ENCODE data around the gene TCF25. TPM values are rescaled to one million over a fixed set of nuclear protein-coding genes. Genes with fewer than 3 reads are reported as not detected.

The TCF25 gene
- total RNA-seq, 1 experiment from 2014 or later, result 76.6 TPM

- in situ Hi-C loops (cut with HindIII; ENCODE audit: low pct_unique_long_range_greater_than_20kb, low sequenced_read_pairs), result no loop called here
- DNase-seq (ENCODE audit: low read depth, low spot score), result no peak
These were observed 20.5 kb downstream of the TCF25 start for GRCh38 chr16:89893642-89894548.

- in situ Hi-C loops (cut with HindIII; ENCODE audit: low pct_unique_long_range_greater_than_20kb, low sequenced_read_pairs), result no loop called here
- DNase-seq (ENCODE audit: low read depth, low spot score), result no peak
These were observed 22.3 kb downstream of the TCF25 start for GRCh38 chr16:89895482-89896250.

GRCh38 chr16:89897204-89897603 is 23.8 kb downstream of the TCF25 start:
- in situ Hi-C loops (cut with HindIII; ENCODE audit: low pct_unique_long_range_greater_than_20kb, low sequenced_read_pairs), result no loop called here
- DNase-seq (ENCODE audit: low read depth, low spot score), result no peak

- in situ Hi-C loops (cut with HindIII; ENCODE audit: low pct_unique_long_range_greater_than_20kb, low sequenced_read_pairs), result no loop called here
- no peak for DNase-seq (ENCODE audit: low read depth, low spot score)
These were observed 25.0 kb downstream of the TCF25 start for GRCh38 chr16:89898201-89898967.

- DNase-seq (ENCODE audit: low read depth, low spot score), result no peak
- in situ Hi-C loops (cut with HindIII; ENCODE audit: low pct_unique_long_range_greater_than_20kb, low sequenced_read_pairs), result no loop called here
These were observed 26.6 kb downstream of the TCF25 start for GRCh38 chr16:89899879-89900481.

GRCh38 chr16:89900885-89901284 is 27.5 kb downstream of the TCF25 start:
- DNase-seq (ENCODE audit: low read depth, low spot score), result no peak
- in situ Hi-C loops (cut with HindIII; ENCODE audit: low pct_unique_long_range_greater_than_20kb, low sequenced_read_pairs), result no loop called here

- DNase-seq (ENCODE audit: low read depth, low spot score), result no peak
- in situ Hi-C loops (cut with HindIII; ENCODE audit: low pct_unique_long_range_greater_than_20kb, low sequenced_read_pairs), result no loop called here
These were observed 29.6 kb downstream of the TCF25 start for GRCh38 chr16:89902980-89903379.

- DNase-seq (ENCODE audit: low read depth, low spot score), result no peak
- in situ Hi-C loops (cut with HindIII; ENCODE audit: low pct_unique_long_range_greater_than_20kb, low sequenced_read_pairs), result no loop called here
These were observed 30.6 kb downstream of the TCF25 start for GRCh38 chr16:89903908-89904515.

- in situ Hi-C loops (cut with HindIII; ENCODE audit: low pct_unique_long_range_greater_than_20kb, low sequenced_read_pairs), result no loop called here
- no peak for DNase-seq (ENCODE audit: low read depth, low spot score)
These were observed 31.5 kb downstream of the TCF25 start for GRCh38 chr16:89904606-89905510.

- no peak for DNase-seq (ENCODE audit: low read depth, low spot score)
- in situ Hi-C loops (cut with HindIII; ENCODE audit: low pct_unique_long_range_greater_than_20kb, low sequenced_read_pairs), result no loop called here
These were observed 32.2 kb downstream of the TCF25 start for GRCh38 chr16:89905511-89906139.

- DNase-seq (ENCODE audit: low read depth, low spot score), result peak; percentile 92
- in situ Hi-C loops (cut with HindIII; ENCODE audit: low pct_unique_long_range_greater_than_20kb, low sequenced_read_pairs), result no loop called here
These were observed 33.0 kb downstream of the TCF25 start for GRCh38 chr16:89906140-89907025.

GRCh38 chr16:89907055-89907814 is 33.8 kb downstream of the TCF25 start:
- in situ Hi-C loops (cut with HindIII; ENCODE audit: low pct_unique_long_range_greater_than_20kb, low sequenced_read_pairs), result no loop called here
- no peak for DNase-seq (ENCODE audit: low read depth, low spot score)

GRCh38 chr16:89908236-89908635 is 34.8 kb downstream of the TCF25 start:
- in situ Hi-C loops (cut with HindIII; ENCODE audit: low pct_unique_long_range_greater_than_20kb, low sequenced_read_pairs), result no loop called here
- DNase-seq (ENCODE audit: low read depth, low spot score), result no peak

Measured in SK-MEL-5 (cell line).